ENCODE measurements around the gene POMT1. TPM values are rescaled to one million over a fixed set of nuclear protein-coding genes. Genes with fewer than 3 reads are reported as not detected.

The POMT1 gene
- total RNA-seq, 1 experiment from 2014 or later: 34.1 TPM

DNA sequence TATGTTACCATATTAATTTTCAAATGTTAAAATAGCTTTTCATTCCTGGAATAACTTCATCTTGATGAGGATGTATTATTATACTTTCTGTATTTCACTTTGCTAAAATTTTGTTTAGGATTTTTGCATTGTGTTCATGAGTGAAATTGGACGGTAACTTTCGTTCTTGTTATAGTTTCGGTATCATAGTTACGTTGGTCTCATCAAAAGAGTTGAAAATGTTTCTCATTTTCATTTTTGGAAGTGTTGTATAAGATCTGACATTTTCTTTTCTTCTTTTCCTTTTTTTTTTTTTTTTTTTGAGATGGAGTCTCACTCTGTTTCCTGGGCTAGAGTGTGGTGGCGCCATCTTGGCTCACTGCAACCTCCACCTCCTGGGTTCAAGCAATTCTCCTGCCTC lies 62.7 kb downstream of the POMT1 start:
- no peak overlapping the region for H4K91ac ChIP-seq (ENCODE audit: insufficient read length, low read depth, low read length)
- H3K79me2 ChIP-seq (ENCODE audit: insufficient read depth, low read length): no peaks in the 10 kb centered on the region
- no peak overlapping the region for H3K4me2 ChIP-seq (ENCODE audit: insufficient read depth, insufficient read length, low read length)
- peaks cover 2% of the 10 kb centered on the region for H3K27me3 Mint-ChIP-seq (ENCODE audit: low read depth)
- H3K18ac ChIP-seq (ENCODE audit: insufficient read length, low read depth, low read length): no peak overlapping the region
- no peaks in the 10 kb centered on the region for H3K4me1 ChIP-seq (ENCODE audit: insufficient read depth, low read length)
- no peak for DNase-seq
- H4K8ac ChIP-seq (replicated peaks; ENCODE audit: insufficient read length, low read depth, low read length): no peak overlapping the region
- H3K23ac ChIP-seq (ENCODE audit: insufficient read length, low read depth, low read length): no peak overlapping the region
- H3K23me2 ChIP-seq (ENCODE audit: insufficient read length, low read depth, low read length, poor library complexity, severe bottlenecking): no peaks in the 10 kb centered on the region
- no peak overlapping the region for H2AK5ac ChIP-seq (ENCODE audit: insufficient read length, low read length)
- H3K9me3 ChIP-seq (ENCODE audit: control insufficient read depth, low read depth, low read length): peaks cover 6% of the 10 kb centered on the region
- H3K27ac ChIP-seq (ENCODE audit: insufficient read length, low read depth, low read length): no peak overlapping the region
- H3K9me3 Mint-ChIP-seq: peaks cover 35 to 50% of the 10 kb centered on the region in 2 experiments
- no peak for TF ChIP-seq CTCF (conservative IDR thresholded peaks at IDR 0.05)
- peaks cover 7% of the 10 kb centered on the region in 2 experiments for H3K4me1 Mint-ChIP-seq
- H2AFZ ChIP-seq (ENCODE audit: low read length): no peak overlapping the region
- H3K36me3 Mint-ChIP-seq (ENCODE audit: insufficient read depth in 1 of 3, low read depth in 3 of 3): peaks cover 10 to 23% (median 13%) of the 10 kb centered on the region in 3 experiments; a peak in 6 of 7 replicates
- no peaks in the 10 kb centered on the region for H4K20me1 ChIP-seq (ENCODE audit: control insufficient read depth, insufficient read depth, insufficient read length)
- H3K27ac Mint-ChIP-seq: no peak overlapping the region
- H2BK20ac ChIP-seq (ENCODE audit: low read depth, low read length, poor library complexity, severe bottlenecking): no peak overlapping the region
- H2BK12ac ChIP-seq (ENCODE audit: insufficient read length, low read depth, low read length): no peak overlapping the region
- no peak overlapping the region for H3K14ac ChIP-seq (ENCODE audit: insufficient read depth, low read length)
- H3K4ac ChIP-seq (ENCODE audit: low read depth, low read length): no peak overlapping the region
- H3K9ac ChIP-seq (ENCODE audit: extremely low read depth, insufficient read length, low read length): no peak overlapping the region
- H2BK120ac ChIP-seq (ENCODE audit: low read depth, low read length, poor library complexity, severe bottlenecking): no peak overlapping the region
- no peak overlapping the region for H3K56ac ChIP-seq (ENCODE audit: insufficient read length, low read depth, low read length)
- no CpG with 5 or more reads among the region's 5 CpGs for WGBS (ENCODE audit: extremely low coverage, insufficient read length, low lambda C conversion rate)
- H2BK15ac ChIP-seq (ENCODE audit: low read depth, low read length): no peak overlapping the region
- H4K5ac ChIP-seq (ENCODE audit: insufficient read length, low read depth, low read length): no peak overlapping the region
- no peak overlapping the region for H3K4me3 Mint-ChIP-seq
- no peaks in the 10 kb centered on the region for H3K79me1 ChIP-seq (ENCODE audit: insufficient read depth, low read depth, low read length, poor library complexity, severe bottlenecking)
- no peak overlapping the region for H2BK5ac ChIP-seq (ENCODE audit: insufficient read length, low read length)
- no peak overlapping the region for H3T11ph ChIP-seq (ENCODE audit: low read length)
- no peaks in the 10 kb centered on the region for H3K27me3 ChIP-seq (ENCODE audit: insufficient read depth, low read length)

All from H9 (cell line).